WTC11 (cell line): ENCODE measurements around the gene P2RX4. TPM values are rescaled to one million over a fixed set of nuclear protein-coding genes. Genes with fewer than 3 reads are reported as not detected.
"Not testable (repeated sequence)": the region's sequence is repeated elsewhere in the genome, so short reads cannot be mapped to it uniquely, and the experiment has no call there.

Source experiments
- ATAC-seq: fragments of 200-7000 bp; cut with Tn5 transposase; 2 replicates; pipeline ENCODE4 v1.10.0; 2021; ENCODE audit warnings: mild to moderate bottlenecking, moderate library complexity
- CTCF ChIA-PET: fragments of 300-600 bp; sonication (Branson Sonifier 250); formaldehyde crosslinking; loops from one replicate; lab custom pipeline; 2021; ENCODE audit warnings: antibody characterized with exemption; lab: Charles Lee
- POLR2A ChIA-PET: fragments of 350-600 bp; sonication (Branson Sonifier 250); formaldehyde crosslinking; loops from one replicate; lab custom pipeline; 2021; ENCODE audit warnings: antibody characterized with exemption; lab: Charles Lee
- DNase-seq: peaks from one replicate; pipeline ENCODE4 v3.0.0; 2021; ENCODE audit warnings: low spot score
- H3K27ac Mint-ChIP-seq: 2 replicates; pipeline ENCODE4 v1.8.0; 2021; ENCODE audit warnings: mixed read lengths
- H3K27me3 Mint-ChIP-seq: 2 replicates; pipeline ENCODE4 v1.8.0; 2021; ENCODE audit warnings: low read depth, mild to moderate bottlenecking, moderate library complexity, mixed read lengths
- H3K36me3 Mint-ChIP-seq: 2 replicates; pipeline ENCODE4 v1.8.0; 2021; ENCODE audit warnings: mixed read lengths
- H3K4me1 Mint-ChIP-seq: 2 replicates; pipeline ENCODE4 v1.8.0; 2022; ENCODE audit warnings: mixed read lengths
- H3K4me3 Mint-ChIP-seq: 2 replicates; pipeline ENCODE4 v1.8.0; 2021; ENCODE audit warnings: mild to moderate bottlenecking, moderate library complexity, mixed read lengths
- H3K9me3 Mint-ChIP-seq: 2 replicates; pipeline ENCODE4 v1.8.0; 2021; ENCODE audit warnings: mixed read lengths
- AFF4 ChIP-seq: sonication (generic); formaldehyde crosslinking; IDR thresholded peaks from 2 replicates; pipeline ENCODE4 v1.8.1; 2023; ENCODE audit warnings: mild to moderate bottlenecking, missing genetic modification reagents, borderline replicate concordance
- ATF3 ChIP-seq: sonication (generic); formaldehyde crosslinking; conservative IDR thresholded peaks from 2 replicates; pipeline ENCODE4 v1.8.1; 2022; ENCODE audit warnings: mild to moderate bottlenecking, missing genetic modification reagents
- E2F5 ChIP-seq: sonication (generic); formaldehyde crosslinking; IDR thresholded peaks from 2 replicates; pipeline ENCODE4 v1.8.1; 2022; ENCODE audit warnings: mild to moderate bottlenecking, moderate library complexity, missing genetic modification reagents
- ETV6 ChIP-seq: sonication (generic); formaldehyde crosslinking; IDR thresholded peaks from 2 replicates; pipeline ENCODE4 v1.8.1; 2022; ENCODE audit warnings: mild to moderate bottlenecking, missing genetic modification reagents
- FOXK1 ChIP-seq: sonication (generic); formaldehyde crosslinking; IDR thresholded peaks from 2 replicates; pipeline ENCODE4 v1.8.0; 2022; ENCODE audit warnings: mild to moderate bottlenecking, moderate library complexity, missing genetic modification reagents
- FOXP4 ChIP-seq: sonication (generic); formaldehyde crosslinking; IDR thresholded peaks from 2 replicates; pipeline ENCODE4 v1.8.0; 2022; ENCODE audit warnings: mild to moderate bottlenecking, missing genetic modification reagents
- IRF1 ChIP-seq: sonication (generic); formaldehyde crosslinking; IDR thresholded peaks from 2 replicates; pipeline ENCODE4 v1.8.0; 2023; ENCODE audit warnings: missing genetic modification reagents
- IRF2 ChIP-seq: sonication (generic); formaldehyde crosslinking; IDR thresholded peaks from 2 replicates; pipeline ENCODE4 v1.8.0; 2022; ENCODE audit warnings: low read depth, missing genetic modification reagents, borderline replicate concordance
- MAX ChIP-seq: sonication (generic); formaldehyde crosslinking; IDR thresholded peaks from 2 replicates; pipeline ENCODE4 v1.8.0; 2022; ENCODE audit warnings: mild to moderate bottlenecking, missing genetic modification reagents
- NFATC4 ChIP-seq: fragments of 250-450 bp; sonication (Bioruptor Pico); IDR thresholded peaks from 2 replicates; pipeline ENCODE4 v1.9.0; 2021; ENCODE audit warnings: mild to moderate bottlenecking
- NFE2L1 ChIP-seq: sonication (generic); formaldehyde crosslinking; IDR thresholded peaks from 2 replicates; pipeline ENCODE4 v1.8.1; 2023; ENCODE audit warnings: missing genetic modification reagents
- NR2C2 ChIP-seq: sonication (generic); formaldehyde crosslinking; IDR thresholded peaks from 2 replicates; pipeline ENCODE4 v1.8.0; 2022; ENCODE audit warnings: mild to moderate bottlenecking, missing genetic modification reagents
- ZBTB21 ChIP-seq: sonication (generic); formaldehyde crosslinking; IDR thresholded peaks from 2 replicates; pipeline ENCODE4 v1.8.1; 2023; ENCODE audit warnings: mild to moderate bottlenecking, missing genetic modification reagents, borderline replicate concordance
- ZNF281 ChIP-seq: sonication (generic); formaldehyde crosslinking; IDR thresholded peaks from 2 replicates; pipeline ENCODE4 v1.8.0; 2023; ENCODE audit warnings: mild to moderate bottlenecking, missing genetic modification reagents
- ZNF317 ChIP-seq: sonication (generic); formaldehyde crosslinking; IDR thresholded peaks from 2 replicates; pipeline ENCODE4 v1.8.1; 2023; ENCODE audit warnings: low read depth, mild to moderate bottlenecking, moderate library complexity, missing genetic modification reagents, borderline replicate concordance
- ZNF512 ChIP-seq: sonication (generic); formaldehyde crosslinking; IDR thresholded peaks from 2 replicates; pipeline ENCODE4 v1.8.1; 2022; ENCODE audit warnings: missing genetic modification reagents, borderline replicate concordance
- total RNA-seq: library from RNA; stranded (reverse); gene quantifications from 3 replicates; pipeline ENCODE4 v1.2.3, GENCODE V29; 2021

P2RX4 gene
- total RNA-seq, 1 experiment from 2014 or later = 13.9 TPM

GRCh38 chr12:121162985-121163384 lies 46.9 kb upstream of the P2RX4 start (continued):
- TF ChIP-seq AFF4 (no peak), ZBTB21 (CRISPR knock-in tag) (no peak), ATF3 (no peak), ZNF317 (CRISPR knock-in tag) (no peak), IRF1 (no peak), NFATC4 (CRISPR knock-in tag) (no peak), FOXP4 (CRISPR knock-in tag) (no peak)

GRCh38 chr12:121164839-121165238 lies 45.1 kb upstream of the P2RX4 start:
- POLR2A ChIA-PET, H3K4me3 Mint-ChIP-seq, H3K27me3 Mint-ChIP-seq, H3K9me3 Mint-ChIP-seq, H3K36me3 Mint-ChIP-seq, H3K4me1 Mint-ChIP-seq, DNase-seq, H3K27ac Mint-ChIP-seq, ATAC-seq: not testable (repeated sequence)
- CTCF ChIA-PET = interaction anchor here (0.6 kb wide), 1 partner anchor 13 kb away, joined by 3 read pairs; no protein-coding TSS in a partner anchor

- ChIA-PET POLR2A (no interaction called here), CTCF (interaction anchor here (0.6 kb wide), 1 partner anchor 14 kb away, joined by 3 read pairs; no protein-coding TSS in a partner anchor)
- no peaks in the 10 kb centered on the region for H3K9me3 Mint-ChIP-seq
- H3K4me3 Mint-ChIP-seq = no peak overlapping the region
- ATAC-seq = no peak
- H3K27ac Mint-ChIP-seq = no peak overlapping the region
- H3K4me1 Mint-ChIP-seq = no peaks in the 10 kb centered on the region
- DNase-seq = no peak
- H3K27me3 Mint-ChIP-seq = no peaks in the 10 kb centered on the region
- H3K36me3 Mint-ChIP-seq = no peaks in the 10 kb centered on the region
- TF ChIP-seq ZNF512 = no peak
- no peak for TF ChIP-seq NFE2L1
- no peak for TF ChIP-seq MAX (CRISPR knock-in tag)
- TF ChIP-seq ZNF281 (CRISPR knock-in tag) = no peak
- TF ChIP-seq FOXP4 (CRISPR knock-in tag) = no peak
- no peak for TF ChIP-seq E2F5 (CRISPR knock-in tag)
- no peak for TF ChIP-seq ZBTB21 (CRISPR knock-in tag)
- TF ChIP-seq FOXK1 (CRISPR knock-in tag) = no peak
- TF ChIP-seq ETV6 = no peak
- no peak for TF ChIP-seq NR2C2 (CRISPR knock-in tag)
- no peak for TF ChIP-seq NFATC4 (CRISPR knock-in tag)
- no peak for TF ChIP-seq IRF2 (CRISPR knock-in tag)
Measured at GRCh38 chr12:121165316-121165715, 44.6 kb upstream of the P2RX4 start.
